Measurements from ENCODE around the gene HMGB1. TPM values are rescaled to one million over a fixed set of nuclear protein-coding genes. Genes with fewer than 3 reads are reported as not detected.

The HMGB1 gene
- total and polyA plus RNA-seq, 2 experiments from 2014 or later, result 727 to 2,970 TPM

DNA sequence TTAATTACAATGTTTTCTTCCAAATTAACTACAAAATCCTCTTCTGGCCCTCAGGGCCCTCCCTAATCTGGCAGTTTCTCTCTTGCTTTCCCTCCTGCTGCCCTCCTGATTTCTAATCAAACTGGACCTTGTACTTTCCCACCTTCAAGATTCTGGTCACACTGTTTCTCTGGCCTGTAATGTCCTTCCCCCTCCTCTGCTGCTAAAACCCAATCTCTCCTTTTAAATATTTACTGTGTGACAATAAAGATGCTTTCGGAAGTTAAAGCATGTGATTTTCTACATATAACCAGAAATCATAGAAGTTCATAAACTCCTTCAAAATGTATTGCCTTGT is 14.1 kb upstream of the HMGB1 start:
- Histone ChIP-seq H2AFZ (no peak overlapping the region), H4K20me1 (replicated peaks; ENCODE audit: insufficient read depth) (no peaks in the 10 kb centered on the region), H3K36me3 (ENCODE audit: insufficient read depth) (no peaks in the 10 kb centered on the region), H3F3A (replicated peaks; ENCODE audit: low read depth) (peaks cover 11% of the 10 kb centered on the region), H3K4me3 (no peak overlapping the region), H3K4me1 (ENCODE audit: insufficient read depth) (peaks cover 36% of the 10 kb centered on the region), H3K4me2 (no peak overlapping the region; the same call in 1 of the 2 replicates), H3K9me2 (ENCODE audit: insufficient read depth) (no peaks in the 10 kb centered on the region), H3K79me2 (replicated peaks; ENCODE audit: insufficient read depth) (no peaks in the 10 kb centered on the region), H3K27ac (ENCODE audit: low read depth) (no peak overlapping the region), H3K27me3 (ENCODE audit: insufficient read depth) (no peaks in the 10 kb centered on the region)
- Mint-ChIP-seq H3K4me3 (no peak overlapping the region), H3K4me1 (peaks cover 29% of the 10 kb centered on the region), H3K9me3 (no peaks in the 10 kb centered on the region), H3K27ac (no peak overlapping the region), H3K27me3 (ENCODE audit: insufficient read depth, low read depth, poor library complexity) (peaks cover 11% of the 10 kb centered on the region), H3K36me3 (ENCODE audit: low read depth) (no peaks in the 10 kb centered on the region)
- DNase-seq (ENCODE audit: low spot score), result no peak
- no peak for TF ChIP-seq NANOG (IDR thresholded peaks at IDR 0.05; ENCODE audit: borderline replicate concordance)
- TF ChIP-seq EZH2 (IDR thresholded peaks at IDR 0.05; ENCODE audit: low read depth, unreplicated experiment), result no peak
- TF ChIP-seq, protein P1, sequence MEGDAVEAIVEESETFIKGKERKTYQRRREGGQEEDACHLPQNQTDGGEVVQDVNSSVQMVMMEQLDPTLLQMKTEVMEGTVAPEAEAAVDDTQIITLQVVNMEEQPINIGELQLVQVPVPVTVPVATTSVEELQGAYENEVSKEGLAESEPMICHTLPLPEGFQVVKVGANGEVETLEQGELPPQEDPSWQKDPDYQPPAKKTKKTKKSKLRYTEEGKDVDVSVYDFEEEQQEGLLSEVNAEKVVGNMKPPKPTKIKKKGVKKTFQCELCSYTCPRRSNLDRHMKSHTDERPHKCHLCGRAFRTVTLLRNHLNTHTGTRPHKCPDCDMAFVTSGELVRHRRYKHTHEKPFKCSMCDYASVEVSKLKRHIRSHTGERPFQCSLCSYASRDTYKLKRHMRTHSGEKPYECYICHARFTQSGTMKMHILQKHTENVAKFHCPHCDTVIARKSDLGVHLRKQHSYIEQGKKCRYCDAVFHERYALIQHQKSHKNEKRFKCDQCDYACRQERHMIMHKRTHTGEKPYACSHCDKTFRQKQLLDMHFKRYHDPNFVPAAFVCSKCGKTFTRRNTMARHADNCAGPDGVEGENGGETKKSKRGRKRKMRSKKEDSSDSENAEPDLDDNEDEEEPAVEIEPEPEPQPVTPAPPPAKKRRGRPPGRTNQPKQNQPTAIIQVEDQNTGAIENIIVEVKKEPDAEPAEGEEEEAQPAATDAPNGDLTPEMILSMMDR (conservative IDR thresholded peaks at IDR 0.05; ENCODE audit: low read depth in 2 of 2), result no peak
- no peak for TF ChIP-seq POLR2AphosphoS5 (IDR thresholded peaks at IDR 0.05; ENCODE audit: low read depth)
- ATAC-seq, result no peak

DNA sequence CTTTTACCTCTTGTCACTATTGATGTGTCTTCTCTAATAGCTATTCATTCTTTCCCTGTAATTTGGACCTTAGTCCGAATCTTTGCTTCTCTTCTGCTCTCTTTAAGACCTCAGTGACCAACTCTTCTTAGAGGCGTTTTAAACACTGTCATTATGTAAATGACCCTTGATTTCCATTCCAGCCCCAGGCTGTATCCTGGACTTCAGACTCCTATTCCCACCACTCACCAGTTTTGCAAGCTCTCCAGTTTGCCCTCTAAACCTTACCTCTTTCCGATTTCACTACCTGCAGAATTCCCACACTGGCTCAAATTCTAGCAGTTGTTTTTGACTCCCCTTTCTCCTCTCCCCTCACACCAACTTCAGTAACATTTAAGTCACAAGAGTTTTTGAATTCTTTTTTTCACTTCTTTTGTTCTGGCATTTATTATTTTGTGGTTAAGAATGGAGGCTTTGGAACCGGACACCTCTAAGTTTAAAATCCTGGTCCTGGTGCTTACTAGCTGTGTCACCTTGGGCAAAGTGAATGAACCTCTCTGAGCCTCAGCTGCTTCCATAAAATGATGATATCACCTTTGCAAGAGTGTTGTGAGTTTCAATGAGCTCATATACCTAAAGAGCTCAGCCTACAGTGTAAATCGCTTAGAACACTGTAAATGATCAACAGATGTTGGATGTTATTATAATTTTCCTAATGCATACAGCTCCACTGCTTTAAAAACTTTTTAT is 13.6 kb upstream of the HMGB1 start:
- Mint-ChIP-seq H3K27ac (0 out of 2 replicates have a peak overlapping the region, but pooled peaks have one; percentile 10), H3K4me1 (peaks cover 29% of the 10 kb centered on the region), H3K9me3 (no peaks in the 10 kb centered on the region), H3K4me3 (no peak overlapping the region), H3K36me3 (ENCODE audit: low read depth) (no peaks in the 10 kb centered on the region), H3K27me3 (ENCODE audit: insufficient read depth, low read depth, poor library complexity) (peaks cover 8% of the 10 kb centered on the region)
- Histone ChIP-seq H3K4me2 (peak overlapping the region; percentile 13), H3K4me3 (no peak overlapping the region), H3F3A (replicated peaks; ENCODE audit: low read depth) (peaks cover 11% of the 10 kb centered on the region), H3K4me1 (ENCODE audit: insufficient read depth) (peaks cover 36% of the 10 kb centered on the region), H3K27me3 (ENCODE audit: insufficient read depth) (no peaks in the 10 kb centered on the region), H3K36me3 (ENCODE audit: insufficient read depth) (no peaks in the 10 kb centered on the region), H4K20me1 (replicated peaks; ENCODE audit: insufficient read depth) (no peaks in the 10 kb centered on the region), H3K9me2 (ENCODE audit: insufficient read depth) (no peaks in the 10 kb centered on the region), H2AFZ (no peak overlapping the region), H3K79me2 (replicated peaks; ENCODE audit: insufficient read depth) (no peaks in the 10 kb centered on the region), H3K27ac (ENCODE audit: low read depth) (no peak overlapping the region)
- ATAC-seq (no peak; the same call in 2 of the 3 replicates), DNase-seq (ENCODE audit: low spot score) (no peak)
- TF ChIP-seq POLR2AphosphoS5 (IDR thresholded peaks at IDR 0.05; ENCODE audit: low read depth) (no peak), EZH2phosphoT487 (IDR thresholded peaks at IDR 0.05; ENCODE audit: unreplicated experiment) (no peak), STAT1 (IDR thresholded peaks at IDR 0.05; ENCODE audit: unreplicated experiment) (no peak), ZNF331 (CRISPR knock-in tag; IDR thresholded peaks at IDR 0.05; ENCODE audit: low read depth) (no peak), NANOG (IDR thresholded peaks at IDR 0.05; ENCODE audit: borderline replicate concordance) (no peak)
- TF ChIP-seq, protein P2, sequence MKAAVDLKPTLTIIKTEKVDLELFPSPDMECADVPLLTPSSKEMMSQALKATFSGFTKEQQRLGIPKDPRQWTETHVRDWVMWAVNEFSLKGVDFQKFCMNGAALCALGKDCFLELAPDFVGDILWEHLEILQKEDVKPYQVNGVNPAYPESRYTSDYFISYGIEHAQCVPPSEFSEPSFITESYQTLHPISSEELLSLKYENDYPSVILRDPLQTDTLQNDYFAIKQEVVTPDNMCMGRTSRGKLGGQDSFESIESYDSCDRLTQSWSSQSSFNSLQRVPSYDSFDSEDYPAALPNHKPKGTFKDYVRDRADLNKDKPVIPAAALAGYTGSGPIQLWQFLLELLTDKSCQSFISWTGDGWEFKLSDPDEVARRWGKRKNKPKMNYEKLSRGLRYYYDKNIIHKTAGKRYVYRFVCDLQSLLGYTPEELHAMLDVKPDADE (IDR thresholded peaks at IDR 0.05), result no peak
- TF ChIP-seq, protein P3, sequence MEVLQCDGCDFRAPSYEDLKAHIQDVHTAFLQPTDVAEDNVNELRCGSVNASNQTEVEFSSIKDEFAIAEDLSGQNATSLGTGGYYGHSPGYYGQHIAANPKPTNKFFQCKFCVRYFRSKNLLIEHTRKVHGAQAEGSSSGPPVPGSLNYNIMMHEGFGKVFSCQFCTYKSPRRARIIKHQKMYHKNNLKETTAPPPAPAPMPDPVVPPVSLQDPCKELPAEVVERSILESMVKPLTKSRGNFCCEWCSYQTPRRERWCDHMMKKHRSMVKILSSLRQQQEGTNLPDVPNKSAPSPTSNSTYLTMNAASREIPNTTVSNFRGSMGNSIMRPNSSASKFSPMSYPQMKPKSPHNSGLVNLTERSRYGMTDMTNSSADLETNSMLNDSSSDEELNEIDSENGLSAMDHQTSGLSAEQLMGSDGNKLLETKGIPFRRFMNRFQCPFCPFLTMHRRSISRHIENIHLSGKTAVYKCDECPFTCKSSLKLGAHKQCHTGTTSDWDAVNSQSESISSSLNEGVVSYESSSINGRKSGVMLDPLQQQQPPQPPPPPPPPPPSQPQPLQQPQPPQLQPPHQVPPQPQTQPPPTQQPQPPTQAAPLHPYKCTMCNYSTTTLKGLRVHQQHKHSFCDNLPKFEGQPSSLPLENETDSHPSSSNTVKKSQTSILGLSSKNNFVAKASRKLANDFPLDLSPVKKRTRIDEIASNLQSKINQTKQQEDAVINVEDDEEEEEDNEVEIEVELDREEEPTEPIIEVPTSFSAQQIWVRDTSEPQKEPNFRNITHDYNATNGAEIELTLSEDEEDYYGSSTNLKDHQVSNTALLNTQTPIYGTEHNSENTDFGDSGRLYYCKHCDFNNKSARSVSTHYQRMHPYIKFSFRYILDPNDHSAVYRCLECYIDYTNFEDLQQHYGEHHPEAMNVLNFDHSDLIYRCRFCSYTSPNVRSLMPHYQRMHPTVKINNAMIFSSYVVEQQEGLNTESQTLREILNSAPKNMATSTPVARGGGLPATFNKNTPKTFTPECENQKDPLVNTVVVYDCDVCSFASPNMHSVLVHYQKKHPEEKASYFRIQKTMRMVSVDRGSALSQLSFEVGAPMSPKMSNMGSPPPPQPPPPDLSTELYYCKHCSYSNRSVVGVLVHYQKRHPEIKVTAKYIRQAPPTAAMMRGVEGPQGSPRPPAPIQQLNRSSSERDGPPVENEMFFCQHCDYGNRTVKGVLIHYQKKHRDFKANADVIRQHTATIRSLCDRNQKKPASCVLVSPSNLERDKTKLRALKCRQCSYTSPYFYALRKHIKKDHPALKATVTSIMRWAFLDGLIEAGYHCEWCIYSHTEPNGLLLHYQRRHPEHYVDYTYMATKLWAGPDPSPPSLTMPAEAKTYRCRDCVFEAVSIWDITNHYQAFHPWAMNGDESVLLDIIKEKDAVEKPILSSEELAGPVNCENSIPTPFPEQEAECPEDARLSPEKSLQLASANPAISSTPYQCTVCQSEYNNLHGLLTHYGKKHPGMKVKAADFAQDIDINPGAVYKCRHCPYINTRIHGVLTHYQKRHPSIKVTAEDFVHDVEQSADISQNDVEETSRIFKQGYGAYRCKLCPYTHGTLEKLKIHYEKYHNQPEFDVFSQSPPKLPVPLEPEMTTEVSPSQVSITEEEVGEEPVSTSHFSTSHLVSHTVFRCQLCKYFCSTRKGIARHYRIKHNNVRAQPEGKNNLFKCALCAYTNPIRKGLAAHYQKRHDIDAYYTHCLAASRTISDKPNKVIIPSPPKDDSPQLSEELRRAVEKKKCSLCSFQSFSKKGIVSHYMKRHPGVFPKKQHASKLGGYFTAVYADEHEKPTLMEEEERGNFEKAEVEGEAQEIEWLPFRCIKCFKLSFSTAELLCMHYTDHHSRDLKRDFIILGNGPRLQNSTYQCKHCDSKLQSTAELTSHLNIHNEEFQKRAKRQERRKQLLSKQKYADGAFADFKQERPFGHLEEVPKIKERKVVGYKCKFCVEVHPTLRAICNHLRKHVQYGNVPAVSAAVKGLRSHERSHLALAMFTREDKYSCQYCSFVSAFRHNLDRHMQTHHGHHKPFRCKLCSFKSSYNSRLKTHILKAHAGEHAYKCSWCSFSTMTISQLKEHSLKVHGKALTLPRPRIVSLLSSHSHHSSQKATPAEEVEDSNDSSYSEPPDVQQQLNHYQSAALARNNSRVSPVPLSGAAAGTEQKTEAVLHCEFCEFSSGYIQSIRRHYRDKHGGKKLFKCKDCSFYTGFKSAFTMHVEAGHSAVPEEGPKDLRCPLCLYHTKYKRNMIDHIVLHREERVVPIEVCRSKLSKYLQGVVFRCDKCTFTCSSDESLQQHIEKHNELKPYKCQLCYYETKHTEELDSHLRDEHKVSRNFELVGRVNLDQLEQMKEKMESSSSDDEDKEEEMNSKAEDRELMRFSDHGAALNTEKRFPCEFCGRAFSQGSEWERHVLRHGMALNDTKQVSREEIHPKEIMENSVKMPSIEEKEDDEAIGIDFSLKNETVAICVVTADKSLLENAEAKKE (CRISPR knock-in tag; IDR thresholded peaks at IDR 0.05), result no peak
